Stimulated activated CD4-positive, alpha-beta T cell treated with anti-CD3 and anti-CD28 coated beads, Interleukin-15, amount 100 ng/mL, for 48 hours (primary cell): Measurements from ENCODE around the gene SCTR.

Experiments used
- DNase-seq, 2 donors: peaks; one replicate each; pipeline ENCODE4 v3.0.0-alpha.2; 2020; ENCODE audit warnings: low read depth in 2 of 2

The SCTR gene

GRCh38 chr2:119523952-119524694 lies at the start of gene SCTR:
Gene SCTR (minus strand): TSS chr2:119524483. CDS start chr2:119524226, 257 bp downstream.
- no peak for DNase-seq

- no peak for DNase-seq
Measured at GRCh38 chr2:119567292-119567691, 43.0 kb upstream of the SCTR start.

- DNase-seq, result no peak
Measured at GRCh38 chr2:119565481-119565880, 41.2 kb upstream of the SCTR start.

- DNase-seq, result no peak
Measured at GRCh38 chr2:119553687-119554344, 29.5 kb upstream of the SCTR start.

- DNase-seq, result no peak
Measured at GRCh38 chr2:119552902-119553301, 28.6 kb upstream of the SCTR start.

GRCh38 chr2:119550856-119551255 lies 26.6 kb upstream of the SCTR start:
- no peak for DNase-seq

- DNase-seq, result no peak
Measured at GRCh38 chr2:119550346-119550745, 26.1 kb upstream of the SCTR start.

- no peak for DNase-seq
Measured at GRCh38 chr2:119549241-119549640, 25.0 kb upstream of the SCTR start.

- no peak for DNase-seq
Measured at GRCh38 chr2:119548516-119549120, 24.3 kb upstream of the SCTR start.

GRCh38 chr2:119546447-119546767 lies 22.1 kb upstream of the SCTR start:
- DNase-seq, result no peak

- no peak for DNase-seq
Measured at GRCh38 chr2:119545754-119546446, 21.6 kb upstream of the SCTR start.

- DNase-seq, result no peak
Measured at GRCh38 chr2:119544939-119545475, 20.7 kb upstream of the SCTR start.

GRCh38 chr2:119544075-119544938 lies 20.0 kb upstream of the SCTR start, which contains the start of gene CFAP221:
Gene CFAP221 (plus strand): TSS chr2:119544449. CDS start chr2:119546132, 1,683 bp downstream.
- DNase-seq, result peak; percentile 32 to 65

GRCh38 chr2:119541476-119541875 lies 17.2 kb upstream of the SCTR start:
- DNase-seq, result no peak

- DNase-seq, result no peak
Measured at GRCh38 chr2:119537792-119538191, 13.5 kb upstream of the SCTR start.

GRCh38 chr2:119536707-119537106 lies 12.4 kb upstream of the SCTR start:
- no peak for DNase-seq

- no peak for DNase-seq
Measured at GRCh38 chr2:119536211-119536610, 11.9 kb upstream of the SCTR start.

- no peak for DNase-seq
Measured at GRCh38 chr2:119533560-119533959, 9.3 kb upstream of the SCTR start.

- no peak for DNase-seq
Measured at GRCh38 chr2:119531292-119531691, 7.0 kb upstream of the SCTR start.

GRCh38 chr2:119527999-119528398 lies 3.7 kb upstream of the SCTR start:
- DNase-seq, result no peak

GRCh38 chr2:119525614-119526013 lies 1.3 kb upstream of the SCTR start:
- no peak for DNase-seq
